HG03280 (cell line): ENCODE results near the gene SPIN1.
"Not testable (repeated sequence)": the region's sequence is repeated elsewhere in the genome, so short reads cannot be mapped to it uniquely, and the experiment has no call there.

Experiments used
- ATAC-seq: cut with Tn5 transposase; IDR thresholded peaks from one replicate; pipeline ENCODE4 v1.9.1; 2021; ENCODE audit warnings: mild to moderate bottlenecking, moderate library complexity; ENCODE audit not compliant: unreplicated experiment

SPIN1 gene

GRCh38 chr9:88388203-88388885 lies at the start of gene SPIN1:
SPIN1 (plus strand) TSS chr9:88388444; CDS start chr9:88426540, 38,096 bp downstream.
- ATAC-seq, result peak; percentile 85

- ATAC-seq, result no peak
Measured at GRCh38 chr9:88339317-88339716, 48.9 kb upstream of the SPIN1 start.

GRCh38 chr9:88342246-88342645 lies 46.0 kb upstream of the SPIN1 start:
- ATAC-seq, result no peak

GRCh38 chr9:88344013-88344412 lies 44.2 kb upstream of the SPIN1 start:
- no peak for ATAC-seq

- ATAC-seq, result not testable (repeated sequence)
Measured at GRCh38 chr9:88350354-88350753, 37.9 kb upstream of the SPIN1 start.

GRCh38 chr9:88355166-88355565 lies 33.1 kb upstream of the SPIN1 start:
- no peak for ATAC-seq

- ATAC-seq, result not testable (repeated sequence)
Measured at GRCh38 chr9:88357250-88357649, 31.0 kb upstream of the SPIN1 start.

- no peak for ATAC-seq
Measured at GRCh38 chr9:88358723-88359122, 29.5 kb upstream of the SPIN1 start.

GRCh38 chr9:88359974-88360373 lies 28.3 kb upstream of the SPIN1 start:
- no peak for ATAC-seq

GRCh38 chr9:88362681-88363080 lies 25.6 kb upstream of the SPIN1 start:
- no peak for ATAC-seq

GRCh38 chr9:88363661-88364060 lies 24.6 kb upstream of the SPIN1 start:
- no peak for ATAC-seq

- no peak for ATAC-seq
Measured at GRCh38 chr9:88364706-88365105, 23.5 kb upstream of the SPIN1 start.

GRCh38 chr9:88370346-88370745 lies 17.9 kb upstream of the SPIN1 start:
- no peak for ATAC-seq

- ATAC-seq, result no peak
Measured at GRCh38 chr9:88372103-88372654, 16.1 kb upstream of the SPIN1 start.

GRCh38 chr9:88373045-88373444 lies 15.2 kb upstream of the SPIN1 start:
- no peak for ATAC-seq

GRCh38 chr9:88378317-88378716 lies 9.9 kb upstream of the SPIN1 start:
- no peak for ATAC-seq

- ATAC-seq, result no peak
Measured at GRCh38 chr9:88379352-88379751, 8.9 kb upstream of the SPIN1 start.

GRCh38 chr9:88380118-88380517 lies 8.1 kb upstream of the SPIN1 start:
- no peak for ATAC-seq

GRCh38 chr9:88381322-88381721 lies 6.9 kb upstream of the SPIN1 start:
- ATAC-seq, result not testable (repeated sequence)

GRCh38 chr9:88383176-88383575 lies 5.1 kb upstream of the SPIN1 start:
- no peak for ATAC-seq

GRCh38 chr9:88386137-88386536 lies 2.1 kb upstream of the SPIN1 start:
- ATAC-seq, result not testable (repeated sequence)

GRCh38 chr9:88387036-88387551 lies 1.1 kb upstream of the SPIN1 start:
- ATAC-seq, result no peak
